GM12878 (cell line): ENCODE measurements around the gene ZNF302. TPM values are rescaled to one million over a fixed set of nuclear protein-coding genes. Genes with fewer than 3 reads are reported as not detected.

ENCODE experiments used
- ATAC-seq: fragments of 200-7000 bp; cut with Tn5 transposase; 3 replicates; pipeline ENCODE4 v1.9.1; 2020; ENCODE audit warnings: mild to moderate bottlenecking, moderate library complexity
- BruUV-seq: library from RNA; stranded (reverse); fragments of 400-500 nt; replicated peaks from 2 replicates; lab custom pipeline; 2021; lab: Mats Ljungman, UMichigan
- CTCF ChIA-PET: fragments of 300-600 bp; sonication (Branson Sonifier 250); formaldehyde crosslinking; extraction: SDS; loops from one replicate; lab custom pipeline; 2021; ENCODE audit warnings: inconsistent platforms; lab: Yijun Ruan, JAX
- POLR2A ChIA-PET: fragments of 350-600 bp; formaldehyde crosslinking; extraction: SDS; loops from one replicate; lab custom pipeline; 2021; ENCODE audit warnings: inconsistent platforms; lab: Charles Lee
- RAD21 ChIA-PET: fragments of 300-600 bp; sonication (Branson Sonifier 250); formaldehyde crosslinking; loops from one replicate; lab custom pipeline; 2023; ENCODE audit warnings: antibody characterized with exemption; ENCODE audit not compliant: unreplicated experiment; lab: Charles Lee
- SMC1A ChIA-PET: fragments of 300-600 bp; sonication (Branson Sonifier 250); formaldehyde crosslinking; loops from one replicate; lab custom pipeline; 2023; ENCODE audit not compliant: unreplicated experiment, uncharacterized antibody; lab: Charles Lee
- DNase-seq: peaks from one replicate; pipeline ENCODE4 v3.0.0-alpha.2; 2011; ENCODE audit warnings: low read depth, low spot score
- FAIRE-seq: peaks from 3 replicates; lab custom pipeline; 2011; peaks lifted over from hg19 to GRCh38; lab: Jason Lieb, UNC
- H2AFZ ChIP-seq: 2 replicates; pipeline ENCODE4 v1.6.0; 2011; ENCODE audit warnings: low read depth, low read length, control low read depth; ENCODE audit not compliant: control insufficient read depth
- H3K27ac ChIP-seq: 2 replicates; pipeline ENCODE4 v1.5.1; 2011; ENCODE audit warnings: control low read depth; ENCODE audit not compliant: control insufficient read depth, insufficient read depth
- H3K27me3 ChIP-seq, 2 experiments: replicated peaks in 1 of 2; 2 replicates each; pipeline versions ENCODE4 v1.6.0 to v1.6.1; 2011; ENCODE audit warnings: low read length in 1 of 2; ENCODE audit not compliant: control insufficient read depth in 2 of 2, insufficient read depth in 2 of 2
- H3K36me3 ChIP-seq, 2 experiments: 2 replicates each; pipeline ENCODE4 v1.5.1; 2011; ENCODE audit warnings: low read length in 1 of 2; ENCODE audit not compliant: control insufficient read depth in 2 of 2, insufficient read depth in 2 of 2
- H3K4me1 ChIP-seq: 2 replicates; pipeline ENCODE4 v1.6.1; 2011; ENCODE audit warnings: mild to moderate bottlenecking, low read length, moderate library complexity, mixed read lengths; ENCODE audit not compliant: control insufficient read depth, insufficient read depth
- H3K4me2 ChIP-seq: 2 replicates; pipeline ENCODE4 v1.6.0; 2011; ENCODE audit warnings: control low read depth; ENCODE audit not compliant: control insufficient read depth, insufficient read depth
- H3K4me3 ChIP-seq: fragments of 200-600 bp; sonication (generic); 2 replicates; pipeline ENCODE4 v1.5.1; 2016
- H3K79me2 ChIP-seq: 2 replicates; pipeline ENCODE4 v1.6.0; 2011; ENCODE audit warnings: low read length; ENCODE audit not compliant: control insufficient read depth, insufficient read depth
- H3K9ac ChIP-seq: 2 replicates; pipeline ENCODE4 v1.8.0; 2011; ENCODE audit warnings: low read length, control low read depth, mixed read lengths; ENCODE audit not compliant: control insufficient read depth, insufficient read depth
- H3K9me3 ChIP-seq: replicated peaks from 3 replicates; pipeline ENCODE4 v1.5.1; 2011; ENCODE audit warnings: mild to moderate bottlenecking, low read length; ENCODE audit not compliant: control insufficient read depth, insufficient read depth
- H4K20me1 ChIP-seq: 2 replicates; pipeline ENCODE4 v1.6.0; 2011; ENCODE audit not compliant: control insufficient read depth, insufficient read depth
- ASH2L ChIP-seq: fragments of 300-600, 200-600 bp; sonication (generic); IDR thresholded peaks from 2 replicates; pipeline ENCODE4 v1.6.1; 2017; ENCODE audit warnings: low read depth, mild to moderate bottlenecking, borderline replicate concordance
- ESRRA ChIP-seq: IDR thresholded peaks from 2 replicates; pipeline ENCODE4 v1.6.1; 2012; ENCODE audit warnings: mild to moderate bottlenecking, low read length, improper control_type of control experiment
- HCFC1 ChIP-seq: fragments of 150-350 bp; IDR thresholded peaks from 2 replicates; pipeline ENCODE4 v1.6.1; 2014; ENCODE audit warnings: low read length
- IRF4 ChIP-seq: IDR thresholded peaks from 2 replicates; pipeline ENCODE4 v1.6.1; 2011; ENCODE audit warnings: low read depth, low read length
- MLLT1 ChIP-seq: fragments of 450-650 bp; IDR thresholded peaks from 2 replicates; pipeline ENCODE4 v1.6.1; 2016; ENCODE audit warnings: mild to moderate bottlenecking
- POLR2A ChIP-seq: IDR thresholded peaks from 2 replicates; pipeline ENCODE4 v1.6.1; 2011; ENCODE audit warnings: low read depth, mild to moderate bottlenecking, low read length
- RAD21 ChIP-seq: IDR thresholded peaks from 2 replicates; pipeline ENCODE4 v1.6.1; 2011; ENCODE audit warnings: mild to moderate bottlenecking, low read depth, low read length, moderate library complexity; ENCODE audit not compliant: insufficient read depth
- RELB ChIP-seq: fragments of 450-650 bp; IDR thresholded peaks from 2 replicates; pipeline ENCODE4 v1.6.1; 2017; ENCODE audit warnings: low read depth, mild to moderate bottlenecking, moderate library complexity
- SREBF1 ChIP-seq: IDR thresholded peaks from 2 replicates; pipeline ENCODE4 v1.6.1; 2012; ENCODE audit warnings: mild to moderate bottlenecking, low read length
- STAT3 ChIP-seq: IDR thresholded peaks from 2 replicates; pipeline ENCODE4 v1.6.1; 2011; ENCODE audit warnings: low read depth, low read length, improper control_type of control experiment
- in situ Hi-C: fragments of 300-500 bp; cut with MboI; formaldehyde crosslinking; loops from 9 replicates; pipeline ENCODE4 v1.14.3; 2018; ENCODE audit warnings: mixed read lengths
- intact Hi-C: fragments of 100-400 bp; cut with micrococcal nuclease; formaldehyde crosslinking; loops from one replicate; pipeline ENCODE4 v1.14.2; 2022; ENCODE audit not compliant: unreplicated experiment
- polyA plus RNA-seq, 11 experiments: library from polyadenylated mRNA; depleted of rRNA in 4 of 11; unstranded in 6 of 11; stranded (reverse) in 5 of 11; fragments of >200 nt; fragmentation: Nextera tagmentation in 4 of 11; fragmentation: Illumina TruSeq in 1 of 11; extraction: Ambion mirVana in 4 of 11; extraction: Trizol in 1 of 11; gene quantifications; 1 replicate in 1 of 11; 2 replicates in 10 of 11; pipeline versions ENCODE4 v1.2.1 to v1.2.3, GENCODE V29; 2011 to 2016; ENCODE audit warnings: inconsistent platforms in 2 of 11, missing spikeins in 2 of 11, low read depth in 1 of 11
- total RNA-seq, 4 experiments: library from RNA; depleted of rRNA in 3 of 4; stranded (reverse); fragments of >200 nt in 3 of 4; fragmentation: Illumina TruSeq in 1 of 4; extraction: Trizol in 1 of 4; gene quantifications; 2 replicates each; pipeline versions ENCODE4 v1.2.1 to v1.2.3, GENCODE V29; 2013 to 2021
- TF ChIP-seq, protein P1 (sequence below): fragments of 450-650 bp; formaldehyde crosslinking; IDR thresholded peaks from 2 replicates; pipeline ENCODE4 v1.4.0; 2022; ENCODE audit warnings: mild to moderate bottlenecking, moderate library complexity
- TF ChIP-seq, protein P2 (sequence below): IDR thresholded peaks from 2 replicates; pipeline ENCODE4 v1.6.1; 2012; ENCODE audit warnings: low read depth, low read length, improper control_type of control experiment
- TF ChIP-seq, protein P3 (sequence below): fragments of 450-650 bp; IDR thresholded peaks from 2 replicates; pipeline ENCODE4 v1.6.1; 2017; ENCODE audit warnings: mild to moderate bottlenecking

Gene ZNF302
- total and polyA plus RNA-seq, 10 of the 15 experiments (the other 5 are each of a cell fraction or from before 2014, with no cell fraction given): 8.4 to 35.4 (median 19.7) TPM

DNA sequence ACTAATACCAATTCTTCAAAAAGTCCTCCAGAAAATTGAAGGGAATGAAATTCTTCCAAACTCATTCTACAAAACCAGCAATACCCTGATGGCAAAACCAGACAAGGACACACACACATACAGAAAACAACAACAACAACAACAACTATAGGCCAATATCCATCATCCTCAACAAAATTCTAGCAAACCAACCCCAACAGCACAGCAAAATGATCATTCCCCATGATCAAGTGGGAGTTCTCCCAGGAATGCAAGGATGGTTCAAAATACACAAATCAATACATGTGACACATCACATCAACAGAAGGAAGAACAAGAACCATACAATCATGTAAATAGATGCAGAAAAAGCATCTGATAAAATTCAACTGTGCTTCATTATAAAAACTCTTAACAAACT is 37.9 kb downstream of the ZNF302 start:
- SMC1A ChIA-PET: no interaction called here
- Histone ChIP-seq H3K4me1 (no peaks in the 10 kb centered on the region), H3K9me3 (peaks cover 4% of the 10 kb centered on the region; the same call in 1 of the 3 replicates), H3K9ac (no peak overlapping the region), H4K20me1 (no peaks in the 10 kb centered on the region), H3K27me3 (no peaks in the 10 kb centered on the region), H3K79me2 (no peaks in the 10 kb centered on the region), H3K4me2 (no peak overlapping the region), H3K27ac (no peak overlapping the region), H2AFZ (no peak overlapping the region), H3K36me3 (no peaks in the 10 kb centered on the region), H3K4me3 (no peak overlapping the region)
- DNase-seq: no peak
- intact Hi-C loops (loop anchor here (10.0 kb wide), 1 partner anchor 931 kb away; no protein-coding TSS in a partner anchor), in situ Hi-C loops (loop anchor here (25.0 kb wide), 1 partner anchor 928 kb away; the partner anchor contains the start of gene KCTD15)
- FAIRE-seq: no peak
- RAD21 ChIA-PET: no interaction called here
- CTCF ChIA-PET: no interaction called here
- no TSS peak for BruUV-seq
- POLR2A ChIA-PET: no interaction called here
- TF ChIP-seq STAT3: no peak
- TF ChIP-seq, protein P1, sequence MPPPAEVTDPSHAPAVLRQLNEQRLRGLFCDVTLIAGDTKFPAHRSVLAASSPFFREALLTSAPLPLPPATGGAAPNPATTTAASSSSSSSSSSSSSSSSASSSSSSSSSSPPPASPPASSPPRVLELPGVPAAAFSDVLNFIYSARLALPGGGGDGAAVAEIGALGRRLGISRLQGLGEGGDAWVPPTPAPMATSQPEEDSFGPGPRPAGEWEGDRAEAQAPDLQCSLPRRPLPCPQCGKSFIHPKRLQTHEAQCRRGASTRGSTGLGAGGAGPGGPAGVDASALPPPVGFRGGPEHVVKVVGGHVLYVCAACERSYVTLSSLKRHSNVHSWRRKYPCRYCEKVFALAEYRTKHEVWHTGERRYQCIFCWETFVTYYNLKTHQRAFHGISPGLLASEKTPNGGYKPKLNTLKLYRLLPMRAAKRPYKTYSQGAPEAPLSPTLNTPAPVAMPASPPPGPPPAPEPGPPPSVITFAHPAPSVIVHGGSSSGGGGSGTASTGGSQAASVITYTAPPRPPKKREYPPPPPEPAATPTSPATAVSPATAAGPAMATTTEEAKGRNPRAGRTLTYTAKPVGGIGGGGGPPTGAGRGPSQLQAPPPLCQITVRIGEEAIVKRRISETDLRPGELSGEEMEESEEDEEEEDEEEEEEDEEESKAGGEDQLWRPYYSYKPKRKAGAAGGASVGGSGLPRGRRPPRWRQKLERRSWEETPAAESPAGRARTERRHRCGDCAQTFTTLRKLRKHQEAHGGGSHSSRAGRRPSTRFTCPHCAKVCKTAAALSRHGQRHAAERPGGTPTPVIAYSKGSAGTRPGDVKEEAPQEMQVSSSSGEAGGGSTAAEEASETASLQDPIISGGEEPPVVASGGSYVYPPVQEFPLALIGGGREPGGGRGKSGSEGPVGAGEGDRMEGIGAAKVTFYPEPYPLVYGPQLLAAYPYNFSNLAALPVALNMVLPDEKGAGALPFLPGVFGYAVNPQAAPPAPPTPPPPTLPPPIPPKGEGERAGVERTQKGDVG (CRISPR knock-in tag): no peak
- no peak for TF ChIP-seq ASH2L
- TF ChIP-seq, protein P2, sequence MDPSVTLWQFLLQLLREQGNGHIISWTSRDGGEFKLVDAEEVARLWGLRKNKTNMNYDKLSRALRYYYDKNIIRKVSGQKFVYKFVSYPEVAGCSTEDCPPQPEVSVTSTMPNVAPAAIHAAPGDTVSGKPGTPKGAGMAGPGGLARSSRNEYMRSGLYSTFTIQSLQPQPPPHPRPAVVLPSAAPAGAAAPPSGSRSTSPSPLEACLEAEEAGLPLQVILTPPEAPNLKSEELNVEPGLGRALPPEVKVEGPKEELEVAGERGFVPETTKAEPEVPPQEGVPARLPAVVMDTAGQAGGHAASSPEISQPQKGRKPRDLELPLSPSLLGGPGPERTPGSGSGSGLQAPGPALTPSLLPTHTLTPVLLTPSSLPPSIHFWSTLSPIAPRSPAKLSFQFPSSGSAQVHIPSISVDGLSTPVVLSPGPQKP: no peak
- no peak for TF ChIP-seq POLR2A
- no peak for TF ChIP-seq IRF4
- TF ChIP-seq ESRRA: no peak
- TF ChIP-seq, protein P3, sequence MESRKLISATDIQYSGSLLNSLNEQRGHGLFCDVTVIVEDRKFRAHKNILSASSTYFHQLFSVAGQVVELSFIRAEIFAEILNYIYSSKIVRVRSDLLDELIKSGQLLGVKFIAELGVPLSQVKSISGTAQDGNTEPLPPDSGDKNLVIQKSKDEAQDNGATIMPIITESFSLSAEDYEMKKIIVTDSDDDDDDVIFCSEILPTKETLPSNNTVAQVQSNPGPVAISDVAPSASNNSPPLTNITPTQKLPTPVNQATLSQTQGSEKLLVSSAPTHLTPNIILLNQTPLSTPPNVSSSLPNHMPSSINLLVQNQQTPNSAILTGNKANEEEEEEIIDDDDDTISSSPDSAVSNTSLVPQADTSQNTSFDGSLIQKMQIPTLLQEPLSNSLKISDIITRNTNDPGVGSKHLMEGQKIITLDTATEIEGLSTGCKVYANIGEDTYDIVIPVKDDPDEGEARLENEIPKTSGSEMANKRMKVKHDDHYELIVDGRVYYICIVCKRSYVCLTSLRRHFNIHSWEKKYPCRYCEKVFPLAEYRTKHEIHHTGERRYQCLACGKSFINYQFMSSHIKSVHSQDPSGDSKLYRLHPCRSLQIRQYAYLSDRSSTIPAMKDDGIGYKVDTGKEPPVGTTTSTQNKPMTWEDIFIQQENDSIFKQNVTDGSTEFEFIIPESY: no peak
- TF ChIP-seq RAD21: no peak
- no peak for TF ChIP-seq SREBF1
- no peak for TF ChIP-seq HCFC1
- no peak for TF ChIP-seq RELB
- no peak for TF ChIP-seq MLLT1
- no peak for ATAC-seq
